Activated CD4-positive, CD25-positive, alpha-beta regulatory T cell treated with anti-CD3 and anti-CD28 coated beads, Interleukin-2, amount 50 U/mL, for 16 hours (primary cell): ENCODE data around the gene PDXDC1.
"Not testable (repeated sequence)": the region's sequence is repeated elsewhere in the genome, so short reads cannot be mapped to it uniquely, and the experiment has no call there.

ENCODE experiments used
- DNase-seq: peaks from one replicate; pipeline ENCODE4 v3.0.0-alpha.2; 2020; ENCODE audit warnings: low read depth, low spot score

Gene PDXDC1

DNA sequence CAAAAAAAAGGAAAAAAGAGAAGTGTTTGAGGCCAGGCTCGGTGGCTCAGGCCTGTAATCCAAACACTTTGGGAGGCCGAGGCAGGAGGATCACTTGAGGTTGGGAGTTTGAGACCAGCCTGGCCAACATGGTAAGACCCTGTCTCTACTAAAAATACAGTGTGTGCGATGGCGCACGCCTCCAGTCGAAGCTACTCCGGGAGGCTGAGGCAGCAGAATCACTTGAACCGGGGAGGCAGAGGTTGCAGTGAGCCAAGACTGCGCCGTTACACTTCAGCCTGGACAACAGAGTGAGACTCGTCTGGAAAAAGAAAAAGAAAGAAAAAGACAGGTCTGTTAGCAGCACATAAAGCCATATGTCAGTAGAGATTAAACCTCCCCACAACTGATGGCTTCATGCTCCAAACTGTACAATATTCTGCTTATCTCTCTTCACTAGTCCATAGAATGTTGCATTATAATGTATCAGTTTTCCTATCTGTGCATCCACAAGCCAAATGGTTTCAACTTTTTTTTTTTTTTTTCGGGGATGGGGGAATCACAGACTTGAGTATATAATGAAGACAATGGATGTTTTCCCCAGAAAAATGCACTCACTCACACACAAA lies 3.1 kb upstream of the PDXDC1 start:
- DNase-seq = not testable (repeated sequence)

DNA sequence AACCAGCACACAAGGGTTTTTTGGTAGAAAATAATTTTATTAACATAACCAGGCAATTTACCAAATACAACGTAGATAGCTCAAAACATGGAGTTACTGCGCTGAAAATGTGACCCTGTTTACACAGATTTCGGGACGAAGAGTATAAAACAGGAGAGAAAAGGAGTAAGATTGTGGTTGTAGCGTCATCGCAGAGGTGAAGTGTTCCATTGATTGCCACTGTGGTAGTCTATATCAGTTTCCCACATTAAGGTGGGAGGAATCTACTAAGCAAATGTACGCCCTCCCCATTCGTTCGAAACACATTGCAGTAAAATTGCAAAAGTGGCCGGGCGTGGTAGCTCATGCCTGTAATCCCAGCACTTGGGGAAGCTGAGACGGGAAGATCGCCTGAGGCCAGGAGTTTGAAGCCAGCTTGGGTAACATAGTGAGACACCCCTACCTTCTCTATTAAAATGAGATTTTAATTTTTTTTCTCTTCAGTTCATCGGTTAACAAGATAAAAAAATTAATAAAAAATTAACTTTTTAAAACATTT lies 972 bp upstream of the PDXDC1 start:
- DNase-seq = not testable (repeated sequence)

DNA sequence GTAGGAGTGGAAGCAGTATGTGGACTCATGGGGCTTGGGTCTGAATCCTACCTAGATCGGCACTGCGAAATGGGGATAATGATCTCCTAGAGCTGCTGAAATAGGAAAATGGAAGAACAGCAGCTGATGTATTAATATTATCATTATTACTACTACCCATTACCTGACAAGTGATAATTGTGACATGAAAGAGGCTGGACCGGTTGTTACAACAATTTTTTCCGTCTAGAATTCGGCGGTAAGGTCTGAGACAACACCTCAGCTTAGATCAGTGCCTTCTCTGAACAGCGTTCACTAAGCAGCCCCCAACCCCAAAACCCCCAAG lies 533 bp upstream of the PDXDC1 start:
- DNase-seq = not testable (repeated sequence)

DNA sequence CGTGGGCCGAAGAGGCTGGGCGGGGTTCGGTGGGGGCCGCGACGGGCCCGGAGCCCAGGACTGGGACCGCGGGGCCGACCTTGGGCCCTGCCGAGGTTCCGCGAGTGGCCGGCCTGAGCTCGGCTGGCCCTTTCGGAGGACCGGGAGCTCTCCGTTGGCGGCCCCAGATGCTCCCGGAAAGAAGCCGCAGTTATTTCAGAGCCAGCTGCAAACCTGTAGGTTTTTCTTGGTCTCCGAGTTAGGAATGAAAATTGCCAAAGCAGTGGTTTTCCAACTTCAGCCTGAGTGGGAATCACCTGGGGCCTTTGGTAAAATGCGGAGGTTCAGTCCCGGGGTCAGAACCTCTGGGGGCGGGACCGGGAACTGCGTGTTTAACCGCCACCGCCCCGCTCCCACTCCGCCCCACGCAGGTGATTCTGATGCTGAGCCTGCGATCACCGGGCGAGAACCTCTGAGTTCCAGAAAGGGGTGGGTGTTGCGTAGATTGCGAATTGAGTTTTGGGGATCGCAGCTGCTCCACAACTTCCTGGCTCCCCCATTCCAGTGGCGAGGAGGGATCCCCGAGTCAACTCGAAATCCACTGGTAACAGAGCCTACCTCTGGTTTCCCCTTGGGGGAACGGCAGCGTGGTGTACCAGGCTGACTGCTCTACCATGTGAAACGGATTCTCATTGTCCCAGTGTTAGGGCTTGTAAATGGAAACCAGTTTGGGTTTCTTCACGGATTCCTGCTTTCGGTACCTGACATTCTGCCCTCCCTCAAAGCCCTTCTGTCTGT lies 780 bp downstream of the PDXDC1 start:
- DNase-seq = peak; percentile 17

DNA sequence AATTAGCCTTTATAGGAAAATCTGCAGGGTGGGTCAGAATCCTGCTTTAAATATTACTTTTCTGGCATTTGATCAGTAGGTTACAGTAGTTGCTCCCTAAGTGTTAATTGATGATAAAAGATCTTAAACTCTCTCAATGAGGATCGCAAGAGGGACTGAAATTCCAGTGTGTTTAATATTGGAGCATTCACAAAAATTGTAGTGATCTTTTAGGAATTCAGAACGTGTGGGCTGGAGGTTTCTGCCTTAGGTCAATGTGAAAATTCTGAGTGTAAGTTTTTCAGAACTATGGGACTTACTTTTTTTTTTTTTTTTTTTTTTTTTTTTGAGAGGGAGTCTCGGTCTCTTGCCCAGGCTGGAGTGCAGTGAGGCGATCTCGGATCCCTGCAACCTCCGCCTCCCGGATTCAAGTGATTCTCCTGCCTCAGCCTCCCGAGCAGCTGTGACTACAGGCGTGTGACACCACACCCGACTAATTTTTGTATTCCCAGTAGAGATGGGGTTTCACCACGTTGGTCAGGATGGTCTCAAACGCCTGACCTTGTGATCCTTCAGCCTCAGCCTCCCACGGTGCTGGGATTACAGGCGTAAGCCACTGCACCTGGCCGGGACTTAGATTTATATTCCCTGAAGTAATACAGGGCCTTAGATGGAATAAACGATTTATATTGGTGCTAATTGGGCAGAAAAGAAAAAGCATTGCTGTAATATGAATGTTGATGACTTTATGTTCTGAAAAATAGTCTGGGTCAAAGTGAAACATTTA lies 2.3 kb downstream of the PDXDC1 start:
- not testable (repeated sequence) for DNase-seq

DNA sequence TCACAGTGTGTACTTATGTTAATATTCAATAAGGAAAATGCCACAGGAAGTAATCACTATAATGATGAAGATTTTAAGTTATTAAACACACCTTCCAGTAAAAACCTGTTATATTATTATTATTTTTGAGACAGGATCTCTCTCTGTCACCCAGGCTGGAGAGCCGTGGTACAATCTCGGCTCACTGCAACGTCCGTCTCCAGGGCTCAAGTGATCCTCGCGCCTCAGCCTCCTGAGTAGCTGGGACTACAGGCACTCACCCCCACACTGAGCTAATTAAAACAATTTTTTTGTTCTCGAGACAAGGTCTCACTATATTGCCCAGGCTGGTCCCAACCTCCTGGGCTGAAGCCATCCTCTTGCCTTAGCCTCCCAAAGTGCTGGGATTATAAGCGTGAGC lies 3.5 kb downstream of the PDXDC1 start:
- DNase-seq = not testable (repeated sequence)

DNA sequence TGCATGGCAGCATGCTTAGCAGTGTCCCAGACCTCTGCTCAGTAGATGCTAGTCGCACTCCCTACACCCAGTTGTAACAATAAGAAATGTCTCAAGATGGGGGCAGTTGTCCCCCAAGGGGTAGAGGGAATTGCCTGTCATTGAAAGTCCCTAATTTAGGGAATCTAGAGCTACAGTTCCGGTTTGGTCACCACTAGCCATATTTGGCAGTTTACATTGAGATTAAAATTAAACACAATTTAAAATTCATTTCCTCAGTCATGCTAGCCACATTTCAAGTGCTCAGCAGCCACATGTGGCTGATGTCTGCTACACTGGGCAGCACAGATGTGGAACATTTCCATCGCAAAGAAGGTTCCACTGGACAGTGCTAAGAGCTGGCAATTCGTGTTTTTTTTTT lies 4.1 kb downstream of the PDXDC1 start:
- DNase-seq = not testable (repeated sequence)

DNA sequence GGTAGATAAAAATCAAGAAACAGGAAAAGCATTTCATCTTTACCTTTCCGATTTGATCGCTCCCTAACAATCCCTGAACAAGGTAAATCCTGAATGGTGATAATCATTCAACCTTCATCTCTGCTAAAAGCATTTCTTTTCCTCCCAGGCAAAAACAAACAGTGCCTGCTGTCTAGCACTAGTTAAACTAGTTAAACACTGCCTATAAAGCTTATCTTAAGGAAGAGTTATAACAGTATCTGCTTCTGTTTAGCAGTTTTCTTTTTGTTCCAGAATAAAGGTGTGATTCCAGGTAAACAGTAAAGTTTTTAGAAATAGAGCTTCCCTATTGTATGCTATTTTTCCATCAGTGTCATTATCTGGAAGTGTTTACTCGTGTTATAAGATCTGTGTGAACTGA lies 6.4 kb downstream of the PDXDC1 start:
- DNase-seq = not testable (repeated sequence)

DNA sequence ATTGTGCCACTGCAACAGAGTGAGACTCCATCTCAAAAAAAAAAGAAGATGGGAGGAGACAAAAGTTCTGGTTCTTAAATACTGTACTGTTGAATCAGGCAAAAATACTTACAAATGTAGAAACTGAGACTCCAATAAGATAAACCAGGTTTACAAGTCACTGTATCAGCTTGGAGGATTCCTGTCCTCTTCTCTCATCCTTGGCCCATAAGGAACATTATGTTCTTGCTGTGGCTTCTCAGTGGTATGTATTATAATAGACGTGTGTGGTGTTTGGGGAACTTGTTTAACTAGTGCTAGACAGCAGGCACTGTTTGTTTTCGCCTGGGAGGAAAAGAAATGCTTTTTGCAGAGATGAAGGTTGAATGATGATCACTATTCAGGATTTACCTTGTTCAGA lies 7.7 kb downstream of the PDXDC1 start:
- not testable (repeated sequence) for DNase-seq

DNA sequence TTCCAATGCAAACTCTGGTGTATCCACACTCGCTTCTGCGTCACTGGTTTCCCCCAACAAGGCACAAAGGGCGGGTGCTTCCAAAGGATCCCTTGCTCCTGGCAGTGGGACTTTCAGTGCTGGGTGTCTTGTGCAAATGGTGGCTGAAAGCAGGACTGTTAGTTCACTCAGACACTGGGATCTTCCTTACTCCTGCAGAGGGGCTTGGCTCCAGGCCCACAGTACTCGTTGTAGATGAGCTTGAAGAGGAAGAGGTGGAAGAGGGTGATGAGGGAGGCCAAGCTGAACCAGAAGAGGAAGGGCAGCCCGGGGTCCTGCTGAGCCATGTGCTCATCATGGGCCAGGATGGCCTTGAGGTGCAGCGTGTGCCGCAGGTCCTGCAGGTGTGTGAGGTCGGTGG lies 13.3 kb downstream of the PDXDC1 start:
- DNase-seq = not testable (repeated sequence)

DNA sequence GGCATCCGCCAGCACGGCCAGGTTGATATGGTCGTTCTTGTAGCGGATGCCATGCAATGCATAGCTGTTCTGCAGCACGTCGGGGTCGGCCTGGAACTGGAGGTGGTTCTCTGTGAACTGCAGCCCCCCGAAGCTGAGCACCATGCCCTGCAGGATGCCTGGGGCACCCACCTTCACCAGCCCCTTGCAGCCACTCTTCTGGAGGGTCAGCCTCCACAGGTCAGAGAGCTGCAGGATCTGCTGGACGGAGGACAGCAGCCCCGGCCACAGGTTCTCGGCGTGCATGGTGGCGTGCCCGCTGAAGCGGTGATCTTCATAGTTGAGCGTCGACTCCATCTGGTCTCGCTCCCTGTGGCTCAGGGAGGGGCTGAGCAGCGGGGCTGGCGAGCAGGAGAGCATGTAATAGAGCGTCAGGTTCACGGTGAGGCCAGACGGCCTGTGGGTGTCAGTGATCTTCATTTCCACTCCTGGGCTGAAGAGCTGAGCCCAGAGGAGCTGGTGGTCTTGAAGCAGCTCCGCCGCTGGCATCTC lies 13.9 kb downstream of the PDXDC1 start:
- DNase-seq = not testable (repeated sequence)

DNA sequence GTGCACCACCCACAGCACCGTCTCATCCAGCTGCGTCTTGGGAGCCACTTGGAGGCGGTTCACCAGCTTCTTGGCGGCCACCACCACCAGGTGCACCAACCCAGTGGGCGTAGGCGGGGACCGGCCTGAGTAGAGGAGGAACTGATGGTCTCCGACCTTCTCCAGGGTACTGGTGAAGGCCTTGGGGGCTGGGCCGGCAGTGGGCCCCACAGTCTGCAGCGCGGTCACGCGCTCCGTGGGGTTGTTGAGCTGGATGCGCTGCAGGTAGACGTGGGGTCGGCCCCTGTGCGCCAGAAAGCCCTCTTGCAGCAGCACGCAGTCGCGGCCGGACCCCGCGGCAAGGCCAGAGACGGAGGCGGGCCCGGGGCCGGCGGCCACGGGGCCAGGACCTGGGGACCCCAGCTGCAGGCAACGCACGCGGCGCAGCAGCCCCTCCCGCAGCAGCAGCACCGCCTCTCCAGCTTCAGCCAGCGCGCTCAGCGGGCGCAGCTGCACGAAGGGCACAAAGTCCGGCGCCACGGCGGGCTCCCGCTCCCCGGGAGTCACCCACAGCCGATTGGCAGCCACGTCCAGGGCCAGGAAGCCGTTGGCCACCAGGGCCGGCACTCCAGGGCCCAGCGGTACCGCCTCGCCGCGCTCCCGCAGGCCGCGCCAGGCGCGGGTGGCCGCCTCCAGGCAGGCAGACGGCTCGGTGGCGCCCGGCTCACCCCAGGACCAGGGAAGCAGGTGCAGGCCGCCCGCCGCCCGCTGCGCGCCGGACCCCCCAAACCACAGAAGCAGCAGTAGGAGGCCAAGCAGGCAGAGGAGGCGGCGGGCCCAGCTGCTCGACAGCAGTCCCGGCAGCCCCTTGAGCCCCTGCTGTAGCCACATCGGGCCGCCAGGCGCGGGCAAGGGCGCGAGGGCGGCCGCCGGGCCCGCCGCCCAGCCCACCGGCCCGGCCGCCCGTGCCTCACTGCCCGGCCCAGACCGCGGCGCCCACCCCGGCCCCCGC lies 14.8 kb downstream of the PDXDC1 start:
- not testable (repeated sequence) for DNase-seq

DNA sequence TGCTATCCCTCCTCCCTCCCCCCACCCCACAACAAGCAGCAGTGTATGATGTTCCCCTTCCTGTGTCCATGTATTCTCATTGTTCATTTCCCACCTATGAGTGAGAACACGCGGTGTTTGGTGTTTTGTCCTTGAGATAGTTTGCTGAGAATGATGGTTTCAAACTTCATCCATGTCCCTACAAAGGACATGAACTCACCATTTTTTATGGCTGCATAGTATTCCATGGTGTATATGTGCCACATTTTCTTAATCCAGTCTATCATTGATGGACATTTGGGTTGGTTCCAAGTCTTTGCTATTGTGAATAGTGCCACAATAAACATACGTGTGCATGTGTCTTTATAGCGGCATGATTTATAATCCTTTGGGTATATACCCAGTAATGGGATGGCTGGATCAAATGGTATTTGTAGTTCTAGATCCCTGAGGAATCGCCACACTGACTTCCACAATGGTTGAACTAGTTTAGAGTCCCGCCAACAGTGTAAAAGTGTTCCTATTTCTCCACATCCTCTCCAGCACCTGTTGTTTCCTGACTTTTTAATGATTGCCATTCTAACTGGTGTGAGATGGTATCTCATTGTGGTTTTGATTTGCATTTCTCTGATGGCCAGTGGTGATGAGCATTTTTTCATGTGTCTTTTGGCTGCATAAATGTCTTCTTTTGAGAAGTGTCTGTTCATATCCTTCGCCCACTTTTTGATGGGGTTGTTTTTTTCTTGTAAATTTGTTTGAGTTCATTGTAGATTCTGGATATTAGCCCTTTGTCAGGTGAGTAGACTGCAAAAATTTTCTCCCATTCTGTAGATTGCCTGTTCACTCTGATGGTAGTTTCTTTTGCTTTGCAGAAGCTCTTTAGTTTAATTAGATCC lies 18.7 kb downstream of the PDXDC1 start:
- DNase-seq = not testable (repeated sequence)

DNA sequence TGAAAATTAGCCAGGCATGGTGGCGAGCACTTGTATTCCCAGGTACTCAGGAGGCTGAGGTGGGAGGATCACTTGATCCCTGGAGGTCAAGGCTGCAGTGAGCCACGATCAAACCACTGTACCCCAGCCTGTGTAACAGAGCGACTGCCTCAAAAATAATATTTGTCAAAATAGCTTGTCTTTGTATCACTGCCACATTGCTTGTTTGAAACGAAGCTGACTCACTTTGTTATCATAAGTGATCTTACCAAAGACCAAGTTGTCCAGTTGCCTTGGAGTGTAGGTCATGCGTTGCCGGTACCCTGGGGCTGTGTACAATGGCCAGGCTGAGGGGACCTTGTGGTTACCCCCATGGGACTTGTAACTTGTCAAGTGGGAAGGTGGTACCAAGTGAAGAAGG lies 21.9 kb downstream of the PDXDC1 start:
- not testable (repeated sequence) for DNase-seq

DNA sequence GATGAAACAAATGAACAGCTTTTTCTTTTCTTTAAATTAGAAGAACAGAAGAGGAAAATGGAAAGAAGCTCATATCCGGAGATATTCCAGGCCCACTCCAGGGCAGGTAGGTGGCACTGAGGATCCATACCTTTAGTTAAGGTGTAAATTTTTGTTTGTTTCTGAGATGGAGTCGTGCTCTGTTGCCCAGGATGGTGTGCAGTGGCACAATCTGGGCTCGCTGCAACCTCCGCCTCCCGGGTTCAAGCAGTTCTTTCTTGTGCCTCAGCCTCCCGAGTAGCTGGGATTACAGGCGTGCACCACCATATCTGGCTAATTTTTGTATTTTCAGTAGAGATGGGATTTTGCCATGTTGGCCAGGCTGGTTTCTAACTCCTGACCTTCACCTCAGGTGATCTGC lies 23.5 kb downstream of the PDXDC1 start:
- DNase-seq = not testable (repeated sequence)

DNA sequence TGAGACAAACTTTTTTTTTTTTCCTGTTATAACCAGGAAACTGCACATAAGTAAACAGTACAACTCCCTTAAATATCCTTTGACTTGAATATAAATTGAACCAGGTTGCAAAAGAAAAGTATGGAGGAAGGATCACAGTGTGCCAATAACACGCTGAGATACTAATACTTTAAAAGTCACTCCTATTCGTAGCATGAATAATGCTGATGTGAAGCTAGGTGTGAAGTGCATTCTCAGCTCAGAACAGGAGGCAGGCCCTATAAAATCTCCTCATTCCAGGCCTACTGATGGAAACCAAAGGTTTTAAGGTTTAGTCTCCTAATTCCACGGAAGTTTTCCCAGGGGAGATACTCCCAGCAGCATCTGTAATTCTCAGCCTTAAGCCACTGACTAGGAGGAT lies 25.0 kb downstream of the PDXDC1 start:
- DNase-seq = not testable (repeated sequence)

DNA sequence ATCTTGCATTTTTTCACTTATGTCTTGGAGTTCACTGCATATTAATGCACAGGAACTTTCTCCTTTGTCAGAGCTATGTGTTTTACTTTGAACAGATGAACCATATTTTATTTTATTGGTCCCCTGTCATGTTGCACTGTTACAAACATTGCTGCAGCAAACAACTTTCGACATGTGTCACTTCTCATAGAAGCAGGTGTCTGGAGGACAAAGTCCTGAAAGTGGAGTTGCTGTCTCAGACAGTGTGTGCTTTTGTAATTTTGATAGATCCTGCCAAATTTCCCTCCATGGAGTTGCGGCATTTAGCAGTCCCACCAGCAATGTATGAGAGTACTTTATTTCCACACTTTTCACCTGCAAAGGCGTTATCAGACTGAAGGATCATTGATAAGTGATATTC lies 27.6 kb downstream of the PDXDC1 start:
- DNase-seq = not testable (repeated sequence)

DNA sequence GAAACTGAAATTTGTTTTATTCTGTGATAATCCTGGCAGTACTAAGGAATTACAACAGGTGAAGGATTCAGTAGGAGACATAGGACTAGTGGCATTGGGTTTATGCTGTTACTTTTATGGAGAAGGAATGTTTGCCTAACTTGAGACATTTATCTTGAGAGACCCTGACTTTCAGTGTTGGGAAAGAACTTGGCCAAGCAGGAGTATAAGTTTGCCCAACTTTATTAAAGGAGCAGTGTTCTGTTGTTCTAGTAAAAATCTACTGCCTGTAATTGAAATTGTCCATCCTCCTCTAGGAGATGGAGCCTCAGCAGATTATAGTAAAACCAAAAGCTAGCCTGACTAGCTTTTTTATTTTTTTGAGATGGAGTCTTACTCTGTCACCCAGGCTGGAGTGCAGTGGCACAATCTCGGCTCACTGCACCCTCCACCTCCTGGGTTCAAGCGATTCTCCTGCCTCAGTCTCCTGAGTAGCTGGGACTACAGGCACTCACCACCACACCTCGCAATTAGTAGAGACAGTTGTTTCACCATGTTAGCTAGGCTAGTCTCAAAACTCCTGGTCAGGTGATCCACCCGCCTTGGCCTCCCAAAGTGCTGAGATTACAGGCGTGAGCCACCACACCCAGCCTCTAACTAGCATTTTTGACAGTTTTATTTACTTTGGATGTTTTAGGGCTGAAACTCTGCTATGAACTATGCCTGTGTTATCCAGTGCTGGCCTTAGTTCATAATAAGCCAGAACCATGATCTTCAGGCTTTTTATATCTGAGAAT lies 30.7 kb downstream of the PDXDC1 start:
- DNase-seq = not testable (repeated sequence)

DNA sequence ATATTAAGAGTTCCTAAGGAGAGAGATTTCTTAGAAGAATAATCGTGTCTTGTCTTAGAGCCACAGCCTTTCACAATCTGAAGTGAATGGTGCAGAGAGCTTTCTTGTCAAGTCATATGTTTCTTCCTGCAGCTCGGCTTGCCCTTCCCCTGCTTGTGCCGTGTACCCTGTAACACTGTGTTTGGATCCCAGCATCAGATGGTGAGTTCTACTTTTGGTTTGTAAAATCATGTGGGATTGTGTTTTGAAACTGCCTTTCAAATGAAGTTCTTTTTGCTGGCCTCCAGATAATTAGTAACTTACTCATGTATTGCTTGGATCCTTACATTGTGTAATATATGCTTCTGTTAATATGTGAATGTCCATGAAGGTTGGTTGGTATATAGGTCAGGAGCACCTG lies 33.8 kb downstream of the PDXDC1 start:
- not testable (repeated sequence) for DNase-seq
